Measurements from ENCODE around the gene CD48. TPM values are rescaled to one million over a fixed set of nuclear protein-coding genes. Genes with fewer than 3 reads are reported as not detected.
"Not testable (repeated sequence)": the region's sequence is repeated elsewhere in the genome, so short reads cannot be mapped to it uniquely, and the experiment has no call there.

The CD48 gene
- total RNA-seq, 1 donor from 2014 or later, result 1.2 TPM

DNA sequence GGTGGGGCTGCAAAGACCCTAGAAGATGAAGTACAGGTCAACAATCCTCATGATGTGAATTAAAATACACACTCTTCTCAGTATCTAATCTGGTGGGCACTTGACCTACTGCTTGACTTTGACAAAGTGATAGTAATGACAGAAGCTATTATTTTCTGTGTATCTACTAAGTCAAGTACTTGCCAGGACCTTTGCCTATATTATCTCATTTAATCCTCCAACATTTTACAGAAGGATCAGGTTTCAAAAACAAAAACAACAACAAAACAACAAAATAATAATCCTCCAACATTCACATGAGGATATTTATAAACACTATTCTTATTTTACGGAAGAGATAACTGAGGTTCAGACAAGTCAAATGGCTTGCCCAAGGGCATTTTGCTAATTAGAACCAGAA lies 4.4 kb upstream of the CD48 start:
- ATAC-seq (no peak), DNase-seq (ENCODE audit: low spot score) (no peak)

DNA sequence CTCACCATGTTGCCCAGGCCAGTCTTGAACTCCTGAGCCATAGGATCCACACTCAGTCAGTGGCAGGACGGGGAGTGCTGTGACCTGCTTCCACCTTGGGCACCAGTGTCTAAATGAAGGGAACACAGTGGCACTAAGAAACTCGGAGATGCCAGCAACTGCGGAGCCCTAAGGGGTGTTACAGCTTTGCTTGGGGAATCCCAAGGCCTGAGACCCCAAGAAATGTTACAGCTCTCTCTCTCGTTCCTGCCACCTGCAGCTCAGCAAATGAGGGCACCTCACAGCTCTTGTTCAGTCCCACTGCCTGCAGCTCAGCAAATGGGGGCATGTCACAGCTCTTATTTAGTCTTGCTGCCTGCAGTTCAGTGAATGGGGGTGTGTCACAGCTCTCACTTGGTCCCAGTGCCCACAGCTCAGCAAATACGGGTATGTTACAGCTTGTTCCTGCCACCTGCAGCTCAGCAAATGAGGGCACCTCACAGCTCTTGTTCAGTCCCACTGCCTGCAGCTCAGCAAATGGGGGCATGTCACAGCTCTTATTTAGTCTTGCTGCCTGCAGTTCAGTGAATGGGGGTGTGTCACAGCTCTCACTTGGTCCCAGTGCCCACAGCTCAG lies 2.5 kb upstream of the CD48 start:
- not testable (repeated sequence) for DNase-seq (ENCODE audit: low spot score); ATAC-seq

DNA sequence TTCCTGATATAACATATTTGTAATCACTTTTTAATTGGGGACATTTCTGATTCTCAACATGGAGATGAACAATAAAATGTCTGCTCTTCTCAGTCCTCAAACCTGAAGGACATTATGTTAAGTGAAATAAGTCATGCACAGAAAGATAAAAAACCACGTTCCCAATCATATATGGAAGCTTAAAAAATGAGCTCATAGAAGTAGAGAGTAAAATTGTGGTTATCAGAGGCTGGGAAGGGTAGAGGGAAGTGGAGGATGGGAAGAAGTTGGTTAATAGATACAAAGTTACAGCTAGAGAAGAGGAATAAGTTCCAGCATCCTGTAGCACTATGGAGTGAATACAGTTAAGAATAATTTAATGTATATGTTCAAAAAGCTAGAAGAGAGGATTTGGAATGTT lies 1.5 kb upstream of the CD48 start:
- no peak for DNase-seq (ENCODE audit: low spot score)
- ATAC-seq, result no peak

DNA sequence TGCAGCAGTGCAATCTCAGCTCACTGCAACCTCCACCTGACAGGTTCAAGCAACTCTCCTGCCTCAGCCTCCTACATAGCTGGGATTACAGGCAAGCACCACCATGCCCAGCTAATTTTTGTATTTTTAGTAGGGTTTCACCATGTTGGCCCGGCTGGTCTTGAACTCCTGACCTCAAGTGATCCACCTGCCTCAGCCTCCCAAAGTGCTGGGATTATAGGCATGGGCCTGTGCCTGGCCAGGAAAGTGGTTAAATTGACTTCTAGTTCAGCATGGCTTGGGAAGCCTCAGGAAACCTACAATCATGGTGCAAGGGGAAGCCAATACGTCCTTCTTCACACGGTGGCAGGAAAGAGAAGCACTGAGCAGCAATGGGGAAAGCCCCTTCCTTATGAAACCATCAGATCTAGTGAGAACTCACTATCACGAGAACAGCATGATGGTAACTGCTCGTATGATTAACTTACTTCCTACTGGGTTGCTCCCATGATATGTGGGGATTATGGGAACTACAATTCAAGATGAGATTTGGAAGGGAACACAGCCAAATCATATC lies 981 bp upstream of the CD48 start:
- ATAC-seq, result peak; percentile 37
- DNase-seq (ENCODE audit: low spot score), result not testable (repeated sequence)

DNA sequence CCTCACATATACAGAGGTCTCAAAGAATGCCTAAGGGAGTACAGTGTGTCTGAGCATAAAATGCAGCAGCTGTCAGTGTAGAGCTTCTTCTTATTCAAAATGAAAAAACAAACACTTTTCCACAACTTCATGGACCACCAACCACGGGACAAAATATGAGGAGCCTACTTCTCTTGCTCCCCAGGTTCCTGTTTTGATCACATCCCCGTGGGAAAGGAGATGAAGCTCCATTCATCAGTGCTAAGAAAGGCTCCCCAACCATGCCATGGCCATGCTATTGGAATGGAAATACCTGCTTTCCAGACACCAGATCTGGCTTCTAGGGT lies 383 bp downstream of the CD48 start:
- ATAC-seq, result no peak
- no peak for DNase-seq (ENCODE audit: low spot score)

DNA sequence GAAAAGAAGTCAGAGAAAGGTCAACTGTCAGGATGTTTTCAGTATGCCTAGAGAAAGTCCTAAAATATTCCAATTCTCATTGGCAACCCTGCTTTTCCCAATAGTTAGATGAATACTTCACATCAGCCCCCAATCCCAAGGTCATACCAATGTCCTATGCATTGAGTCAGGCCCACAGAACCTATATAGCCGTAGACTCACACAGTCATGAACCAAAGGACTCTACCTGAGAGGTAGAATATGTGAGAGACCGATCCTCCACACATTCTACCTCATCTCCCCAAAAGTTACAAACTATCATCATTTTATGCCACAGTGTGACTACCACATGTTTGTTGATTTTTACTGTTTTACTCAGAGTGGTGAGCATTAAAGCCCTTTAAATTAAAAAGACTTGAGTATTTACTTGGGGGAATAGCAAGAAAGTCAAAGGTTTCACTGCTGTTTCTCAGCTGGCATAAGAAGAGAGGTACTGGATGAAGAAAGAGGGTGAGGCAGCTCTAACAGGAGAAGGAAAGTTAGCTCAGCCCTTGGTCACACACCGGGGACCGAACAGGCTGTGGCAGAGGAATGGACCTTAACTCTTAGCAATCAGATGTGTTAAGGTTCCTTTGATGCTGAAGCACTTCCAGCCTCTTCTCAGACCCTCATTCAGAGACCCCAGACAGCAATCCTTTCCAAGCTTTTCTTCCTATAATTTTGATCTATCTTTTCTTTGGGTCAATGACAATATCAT lies 937 bp downstream of the CD48 start:
- DNase-seq (ENCODE audit: low spot score) (no peak), ATAC-seq (no peak)

DNA sequence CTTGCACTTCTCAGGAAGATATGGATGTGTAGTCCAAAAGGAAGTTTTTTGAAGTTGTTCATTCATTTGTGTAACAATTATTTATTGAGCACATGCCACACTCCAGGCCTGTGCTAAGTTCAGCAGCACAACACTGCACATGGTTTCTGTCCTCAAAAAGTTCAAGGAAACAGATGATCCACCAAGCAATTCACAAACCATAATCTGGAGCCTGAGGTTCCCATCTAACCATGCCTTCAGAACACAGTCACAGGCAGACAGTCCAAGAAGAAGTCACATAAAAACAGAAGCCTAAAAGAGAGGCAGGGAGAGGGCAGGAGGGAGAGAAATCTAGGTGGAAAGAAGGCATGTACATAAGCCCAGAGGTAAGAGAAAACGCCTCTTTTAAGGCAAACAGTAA lies 1.9 kb downstream of the CD48 start:
- DNase-seq (ENCODE audit: low spot score) (no peak), ATAC-seq (no peak)

DNA sequence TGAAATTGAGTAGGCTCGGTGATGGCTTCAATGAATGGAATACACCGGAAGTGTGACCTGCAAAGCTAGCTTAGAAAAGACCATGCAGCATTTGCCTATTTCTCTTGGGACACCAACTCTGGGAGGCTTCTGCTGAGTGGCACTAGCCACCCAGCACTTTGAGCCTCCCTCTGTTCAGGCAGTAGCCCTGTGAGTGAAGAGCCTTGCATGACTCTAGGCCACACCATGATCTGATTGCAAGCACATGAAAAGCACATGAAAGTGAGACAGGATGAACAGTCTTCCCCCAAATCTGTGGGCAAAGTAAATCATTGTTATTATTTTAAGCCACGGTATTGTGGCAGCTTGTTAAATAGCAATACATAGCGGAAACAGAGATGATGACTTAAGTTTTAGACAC lies 2.8 kb downstream of the CD48 start:
- DNase-seq (ENCODE audit: low spot score) (no peak), ATAC-seq (no peak)

DNA sequence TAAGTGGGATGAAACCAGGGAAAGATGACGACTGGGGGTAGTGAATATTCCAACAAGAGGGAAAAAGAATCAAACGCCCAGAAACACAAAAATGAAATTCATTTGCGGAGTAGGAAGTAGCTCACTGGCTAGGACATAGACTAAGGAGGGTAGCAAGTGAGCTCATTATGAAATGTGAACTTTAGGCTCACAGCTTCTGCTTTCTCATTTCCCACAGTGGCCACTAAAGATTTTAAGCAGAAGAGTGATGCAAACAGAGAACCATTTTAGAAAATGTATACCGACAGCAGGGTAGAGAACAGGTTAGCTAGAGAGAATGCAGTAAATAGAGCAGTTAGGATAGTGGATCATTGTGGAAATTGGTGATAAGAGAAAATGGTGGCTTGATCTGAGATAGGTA lies 3.5 kb downstream of the CD48 start:
- DNase-seq (ENCODE audit: low spot score), result no peak
- peak; percentile 33 for ATAC-seq

DNA sequence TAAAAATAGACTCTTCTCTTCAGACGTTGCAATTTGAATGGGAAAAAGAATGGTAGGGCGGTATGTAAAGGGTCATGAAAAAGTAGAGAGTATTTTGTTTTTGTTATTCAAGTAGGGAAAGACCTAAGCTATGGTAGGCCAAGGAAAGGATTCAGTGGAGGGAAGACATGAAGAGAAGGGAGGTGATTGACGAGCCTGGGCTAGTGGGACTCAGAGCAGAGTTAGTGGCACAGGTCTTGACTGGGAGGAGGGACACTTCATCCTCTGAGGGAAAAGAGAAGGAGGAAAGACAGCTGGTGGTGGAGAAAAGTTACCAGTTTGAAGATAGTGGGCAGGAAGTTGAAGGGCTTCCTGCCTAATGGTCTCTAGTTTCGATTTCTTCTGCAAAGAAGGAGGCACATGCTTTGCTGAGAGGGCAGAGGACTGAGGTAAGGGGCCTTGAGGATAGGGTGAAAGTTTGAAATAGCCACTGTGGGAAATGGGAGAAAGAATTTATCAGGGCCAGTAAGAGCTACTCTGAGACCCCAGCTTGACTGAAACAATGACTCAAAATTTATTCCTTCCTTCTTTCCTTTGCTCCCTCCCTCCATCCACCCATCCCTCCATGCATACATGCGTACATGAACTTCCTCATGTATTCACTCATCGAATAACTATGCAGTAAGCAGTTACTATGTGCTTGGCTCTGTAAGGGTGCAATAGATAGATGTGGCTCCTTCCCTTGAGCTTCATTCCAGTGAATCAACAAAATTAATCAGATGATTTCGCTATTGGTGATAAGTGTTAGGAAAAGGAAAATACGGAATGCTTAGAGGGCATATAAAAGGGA lies 4.2 kb downstream of the CD48 start:
- DNase-seq (ENCODE audit: low spot score) (no peak), ATAC-seq (no peak)

DNA sequence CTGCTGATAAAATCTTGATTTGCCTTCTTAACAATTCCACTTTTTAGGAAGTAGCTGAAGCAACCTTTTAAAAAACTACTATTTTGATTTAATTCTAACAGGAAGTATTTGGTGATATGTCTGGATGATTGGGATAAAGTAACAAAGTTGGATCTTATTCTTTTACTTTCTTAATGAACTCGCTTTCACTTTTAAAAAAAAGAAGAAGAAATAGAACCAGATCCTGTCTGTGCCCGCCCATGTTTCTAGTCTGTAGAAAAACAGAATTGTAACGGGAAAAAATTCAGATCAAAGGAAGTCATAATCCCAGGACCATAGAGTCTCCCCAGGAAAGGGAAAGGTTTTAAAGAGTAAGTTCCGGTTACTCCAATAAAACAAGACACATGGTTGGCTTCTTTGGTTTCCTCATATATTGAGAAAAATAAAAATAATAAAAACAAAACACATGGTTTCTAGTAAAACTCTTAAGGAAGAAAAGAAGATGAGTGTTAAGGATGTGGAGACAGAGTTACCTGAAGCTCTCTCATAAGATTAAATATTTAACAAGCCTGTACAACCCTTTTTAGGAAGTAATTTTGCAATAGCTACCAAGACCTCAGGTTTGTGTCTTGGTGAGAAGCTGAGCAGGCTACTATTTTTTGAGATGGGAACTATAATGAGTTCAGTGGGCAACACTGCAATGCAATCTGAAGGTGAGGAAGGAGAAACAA lies 4.9 kb downstream of the CD48 start:
- ATAC-seq (no peak), DNase-seq (ENCODE audit: low spot score) (no peak)

DNA sequence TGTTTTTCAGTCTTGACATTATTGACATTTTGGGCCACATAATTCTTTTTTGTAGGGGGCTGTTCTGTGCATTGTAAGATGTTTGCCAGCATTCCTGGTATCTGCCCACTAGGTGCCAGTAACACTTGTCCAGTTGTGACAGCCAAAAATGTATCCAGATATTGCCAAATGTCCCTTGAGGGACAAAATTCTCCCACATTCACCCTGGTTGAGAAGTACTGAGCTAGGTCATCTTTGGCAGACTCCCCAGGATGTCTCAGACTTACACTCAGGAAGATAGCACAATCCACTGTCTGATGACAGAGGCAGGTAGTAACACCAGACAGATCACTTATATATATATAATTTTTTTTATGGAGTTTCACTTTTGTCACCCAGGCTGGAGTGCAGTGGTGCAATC lies 5.9 kb downstream of the CD48 start:
- no peak for DNase-seq (ENCODE audit: low spot score)
- no peak for ATAC-seq

DNA sequence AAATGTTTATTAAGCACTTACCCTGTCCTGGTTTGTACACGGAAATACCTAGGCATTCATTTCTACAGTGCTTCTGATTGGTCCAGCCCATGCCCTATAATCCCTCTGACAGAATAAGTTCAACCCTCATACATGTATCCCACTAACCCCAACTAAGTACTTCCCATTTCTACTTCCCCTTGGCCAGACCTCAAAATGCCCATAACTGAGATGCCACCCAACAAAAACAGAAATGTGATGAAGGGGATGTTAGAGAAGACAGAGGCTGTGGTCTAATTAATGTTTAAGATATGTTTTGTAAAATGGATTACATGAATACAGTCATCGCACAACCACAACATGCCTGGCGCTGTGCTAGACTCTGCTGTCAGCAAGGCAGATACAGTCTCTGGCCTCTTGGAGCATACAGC lies 6.4 kb downstream of the CD48 start:
- not testable (repeated sequence) for ATAC-seq; DNase-seq (ENCODE audit: low spot score)

DNA sequence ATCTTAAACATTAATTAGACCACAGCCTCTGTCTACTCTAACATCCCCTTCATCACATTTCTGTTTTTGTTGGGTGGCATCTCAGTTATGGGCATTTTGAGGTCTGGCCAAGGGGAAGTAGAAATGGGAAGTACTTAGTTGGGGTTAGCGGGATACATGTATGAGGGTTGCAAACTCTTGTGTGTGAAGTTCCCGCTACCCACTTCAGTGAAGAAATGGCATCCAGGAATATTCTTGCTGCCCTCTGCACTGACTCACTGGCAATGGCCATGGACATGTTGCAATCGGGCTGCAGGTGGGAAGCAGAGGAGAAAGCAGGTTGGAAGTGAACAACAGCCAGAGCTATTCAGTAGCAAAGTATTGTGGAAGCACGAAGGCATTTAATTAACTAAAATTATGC lies 7.4 kb downstream of the CD48 start:
- DNase-seq (ENCODE audit: low spot score) (no peak), ATAC-seq (peak; percentile 18)

DNA sequence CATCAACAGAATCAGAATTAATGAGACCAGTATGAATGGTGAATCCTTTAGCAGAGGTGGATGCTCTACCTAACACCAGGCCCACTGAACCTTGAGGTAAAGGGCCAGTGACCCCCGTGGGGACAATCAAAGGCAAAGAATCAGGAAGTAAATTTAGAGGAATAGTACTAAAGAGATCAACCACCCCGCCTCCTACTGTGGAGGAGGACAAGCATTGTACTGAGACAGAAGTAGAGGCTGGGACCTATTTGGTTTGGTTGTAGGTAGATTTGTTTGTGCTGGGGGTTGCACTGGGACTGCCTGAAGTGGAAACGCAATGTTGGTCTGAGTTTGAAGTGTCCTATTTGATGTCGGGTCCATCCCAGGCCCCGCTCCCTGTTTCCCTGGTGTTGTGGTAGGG lies 9.5 kb downstream of the CD48 start:
- DNase-seq (ENCODE audit: low spot score), result no peak
- ATAC-seq, result no peak

DNA sequence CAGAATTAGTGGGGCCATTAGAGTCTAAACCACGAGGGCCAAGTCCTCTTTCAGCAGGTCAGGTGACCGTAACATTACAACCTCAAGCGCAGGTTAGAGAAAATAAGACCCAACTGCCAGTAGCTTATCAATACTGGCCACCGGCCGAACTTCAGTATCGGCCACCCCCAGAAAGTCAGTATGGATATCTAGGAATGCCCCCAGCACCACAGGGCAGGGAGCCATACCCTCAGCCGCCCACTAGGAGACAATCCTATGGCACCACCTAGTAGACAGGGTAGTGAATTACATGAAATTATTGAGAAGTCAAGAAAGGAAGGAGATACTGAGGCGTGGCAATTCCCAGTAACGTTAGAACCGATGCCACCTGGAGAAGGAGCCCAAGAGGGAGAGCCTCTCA lies 19.2 kb downstream of the CD48 start:
- DNase-seq (ENCODE audit: low spot score); ATAC-seq: not testable (repeated sequence)

DNA sequence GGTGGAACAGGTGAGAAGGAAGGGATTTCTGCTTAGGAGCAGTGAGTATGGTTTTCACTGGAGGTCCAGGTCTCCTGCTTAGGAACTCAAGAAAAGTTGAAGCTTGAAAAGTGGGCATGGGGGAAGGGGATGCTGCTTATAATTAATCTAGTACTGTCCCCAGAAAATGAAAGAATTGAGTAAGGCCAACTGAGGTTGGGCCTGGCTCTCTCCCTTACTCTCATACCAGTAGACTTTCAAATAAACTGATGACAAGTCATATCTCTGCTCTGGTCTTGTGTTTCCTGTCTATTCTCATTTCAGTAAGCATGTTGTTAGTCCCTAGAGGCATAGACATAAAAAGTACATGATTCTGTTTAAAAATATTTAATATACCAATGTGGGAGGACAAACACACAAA lies 26.4 kb downstream of the CD48 start:
- ATAC-seq (no peak), DNase-seq (ENCODE audit: low spot score) (no peak)

DNA sequence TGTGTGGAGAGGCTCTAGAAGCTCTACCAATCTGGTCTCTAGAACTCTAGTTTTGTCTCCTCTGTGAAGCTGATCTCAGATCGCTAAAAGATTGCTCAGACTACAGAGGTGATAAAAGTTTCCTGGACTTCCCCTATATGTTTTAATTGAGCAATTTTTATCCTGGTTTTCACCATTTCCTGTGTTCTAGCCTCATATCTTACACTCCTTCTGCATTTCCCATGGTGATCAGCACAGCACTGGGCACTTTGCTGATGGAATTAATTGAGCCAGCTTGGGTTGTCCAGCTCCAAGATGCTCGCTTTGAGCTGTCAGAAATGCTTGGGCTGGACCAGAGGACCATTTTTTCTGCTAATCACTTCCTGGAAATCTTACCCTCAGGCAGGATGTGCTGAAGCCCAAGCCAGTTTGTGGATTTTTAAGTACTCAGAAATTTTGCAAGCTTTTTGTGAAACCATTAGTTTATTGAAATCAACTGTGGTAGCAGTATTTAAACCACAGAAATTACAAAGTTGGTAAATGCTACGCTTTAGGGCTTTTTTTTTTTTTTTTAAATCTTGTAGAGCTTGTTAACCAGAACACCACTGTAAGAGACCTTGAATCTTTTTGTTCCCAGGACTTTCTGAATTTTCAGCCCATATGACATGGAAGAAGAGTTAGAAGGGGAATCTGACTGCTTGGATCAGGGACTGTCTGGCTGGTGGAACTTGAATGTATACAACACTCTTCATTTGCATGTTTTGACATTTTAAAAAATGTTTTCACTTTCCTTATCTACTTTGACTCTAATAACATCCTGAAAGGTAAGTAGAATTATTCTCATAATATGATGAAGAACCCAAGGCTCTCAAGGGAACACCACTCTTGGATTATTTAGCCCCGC lies 28.4 kb downstream of the CD48 start:
- DNase-seq (ENCODE audit: low spot score) (no peak), ATAC-seq (no peak)

DNA sequence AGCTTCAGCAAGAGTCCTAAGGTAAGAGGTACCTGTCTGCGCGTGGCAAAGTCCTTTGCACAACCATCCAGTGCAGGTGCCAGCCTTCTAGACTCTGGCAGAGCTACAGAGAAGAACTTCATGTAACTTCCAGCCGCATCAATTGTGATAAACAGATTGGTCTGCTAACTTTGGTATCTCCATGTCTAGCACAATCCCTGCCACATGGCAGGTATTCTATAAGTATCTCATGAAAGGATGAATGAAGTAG lies 29.8 kb downstream of the CD48 start:
- DNase-seq (ENCODE audit: low spot score) (no peak), ATAC-seq (no peak)

DNA sequence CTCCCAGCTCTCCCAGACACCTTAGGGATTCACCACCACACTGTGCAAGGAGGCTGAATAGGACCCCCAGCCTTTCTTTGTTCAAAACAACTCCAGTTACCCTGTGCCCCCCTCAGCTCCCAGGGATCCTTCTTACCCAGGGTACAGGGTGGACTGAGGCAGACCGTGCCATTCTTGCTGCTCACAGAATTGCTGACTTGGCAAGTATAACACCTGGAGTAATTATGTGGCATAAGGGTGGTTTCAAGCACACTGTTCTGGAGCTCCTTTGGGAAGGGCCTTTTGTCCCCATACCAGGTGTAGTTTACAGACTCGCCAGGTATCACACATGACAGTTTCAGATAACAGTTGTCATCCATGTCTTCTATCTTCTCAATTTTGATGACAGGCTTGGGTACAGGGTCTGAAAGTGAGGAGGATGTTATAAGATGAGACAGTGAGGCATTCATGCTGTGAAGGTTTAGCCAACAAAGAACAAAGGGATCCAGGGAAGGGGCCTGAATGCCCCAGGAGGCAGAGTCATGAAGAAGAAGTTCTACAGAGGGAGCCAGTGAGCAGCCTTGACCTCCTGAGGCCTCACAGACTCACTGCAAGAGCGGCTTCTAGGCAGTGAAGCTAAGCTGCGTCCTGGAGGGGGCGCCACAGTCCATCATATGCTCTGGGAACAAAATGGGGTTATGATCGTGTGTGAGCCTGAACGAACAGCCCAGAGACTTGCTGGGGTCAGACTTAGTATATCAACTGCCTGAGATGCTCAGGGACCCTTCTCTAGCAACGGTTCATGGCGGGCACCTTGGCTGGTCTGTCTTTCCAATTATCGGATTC lies 30.3 kb downstream of the CD48 start:
- ATAC-seq, result peak; percentile 70
- DNase-seq (ENCODE audit: low spot score), result no peak

Measured in left lobe of liver (tissue), 2 donors.